HL-60/S4 treated with retinoic acid at 250 ng/mL for 4 days and 3 days (cell line): ENCODE measurements around the gene THNSL1.

Source experiments
- in situ Hi-C: fragments of 300-500 bp; cut with MboI; formaldehyde crosslinking; loops from 2 replicates; pipeline ENCODE4 v1.7.0; 2022; ENCODE audit warnings: low sequenced_read_pairs

Gene THNSL1

GRCh38 chr10:25050402-25050801, 34.0 kb downstream of the THNSL1 start:
- in situ Hi-C loops, result no loop called here

- in situ Hi-C loops, result no loop called here
These were observed 35.6 kb downstream of the THNSL1 start for GRCh38 chr10:25052012-25052411.

GRCh38 chr10:25056726-25057125, 40.3 kb downstream of the THNSL1 start:
- in situ Hi-C loops, result no loop called here

GRCh38 chr10:25057886-25058285, 41.5 kb downstream of the THNSL1 start:
- in situ Hi-C loops, result no loop called here

GRCh38 chr10:25059990-25060389, 43.6 kb downstream of the THNSL1 start:
- in situ Hi-C loops, result no loop called here

- in situ Hi-C loops, result no loop called here
These were observed 44.7 kb downstream of the THNSL1 start for GRCh38 chr10:25061125-25061524.

- in situ Hi-C loops, result no loop called here
These were observed 45.5 kb downstream of the THNSL1 start for GRCh38 chr10:25061711-25062449.

- in situ Hi-C loops, result no loop called here
These were observed 46.7 kb downstream of the THNSL1 start for GRCh38 chr10:25063157-25063556.

GRCh38 chr10:25063644-25064043, 47.2 kb downstream of the THNSL1 start:
- in situ Hi-C loops, result no loop called here

GRCh38 chr10:25064401-25064800, 48.0 kb downstream of the THNSL1 start:
- in situ Hi-C loops, result no loop called here

GRCh38 chr10:25065761-25066476, 49.5 kb downstream of the THNSL1 start:
- in situ Hi-C loops, result no loop called here

GRCh38 chr10:25068152-25069058, 52.0 kb downstream of the THNSL1 start:
- in situ Hi-C loops, result no loop called here

GRCh38 chr10:25071227-25071626, 54.8 kb downstream of the THNSL1 start:
- in situ Hi-C loops, result no loop called here

GRCh38 chr10:25072786-25073185, 56.4 kb downstream of the THNSL1 start:
- in situ Hi-C loops, result no loop called here

GRCh38 chr10:25075825-25076224, 59.4 kb downstream of the THNSL1 start:
- in situ Hi-C loops, result no loop called here
